ENCODE measurements around the gene HIPK1.

DNA sequence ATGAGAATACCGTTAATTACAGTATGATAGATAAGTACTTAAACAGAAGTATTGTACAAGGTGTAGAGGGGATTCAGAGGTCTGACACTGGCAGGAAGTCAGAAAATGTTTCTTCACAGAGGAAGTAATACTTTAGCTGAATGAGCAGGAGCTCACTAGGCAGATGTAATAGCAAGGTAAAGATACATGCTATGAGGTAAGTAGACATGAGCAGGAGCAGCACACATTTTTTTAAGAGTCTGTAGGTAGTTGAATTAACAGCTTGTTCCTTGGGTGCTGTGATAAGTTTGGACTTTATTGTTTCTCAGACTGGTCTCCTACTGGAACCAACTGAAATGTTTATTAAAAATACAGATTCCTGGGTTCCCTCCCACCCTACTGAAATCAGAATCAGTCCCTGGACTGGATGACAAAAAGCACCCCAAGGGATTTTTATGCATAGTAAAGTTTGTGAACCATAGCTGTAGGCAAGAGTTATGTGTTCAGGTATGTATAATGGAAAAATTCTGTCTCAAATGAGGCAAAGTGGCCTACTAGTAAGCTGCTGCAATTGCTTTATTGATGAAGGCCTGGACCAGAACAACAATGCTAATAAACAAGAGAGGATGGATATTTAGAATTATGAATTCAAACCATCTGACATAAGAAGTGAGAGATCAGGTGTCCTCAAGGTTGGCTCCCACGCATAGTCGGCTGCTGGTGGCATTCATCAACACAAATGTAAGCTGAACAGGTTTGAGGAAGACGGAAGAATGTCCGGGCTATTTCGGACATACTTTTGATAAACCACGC is 25.4 kb upstream of the HIPK1 start:
- TF ChIP-seq, protein P1, sequence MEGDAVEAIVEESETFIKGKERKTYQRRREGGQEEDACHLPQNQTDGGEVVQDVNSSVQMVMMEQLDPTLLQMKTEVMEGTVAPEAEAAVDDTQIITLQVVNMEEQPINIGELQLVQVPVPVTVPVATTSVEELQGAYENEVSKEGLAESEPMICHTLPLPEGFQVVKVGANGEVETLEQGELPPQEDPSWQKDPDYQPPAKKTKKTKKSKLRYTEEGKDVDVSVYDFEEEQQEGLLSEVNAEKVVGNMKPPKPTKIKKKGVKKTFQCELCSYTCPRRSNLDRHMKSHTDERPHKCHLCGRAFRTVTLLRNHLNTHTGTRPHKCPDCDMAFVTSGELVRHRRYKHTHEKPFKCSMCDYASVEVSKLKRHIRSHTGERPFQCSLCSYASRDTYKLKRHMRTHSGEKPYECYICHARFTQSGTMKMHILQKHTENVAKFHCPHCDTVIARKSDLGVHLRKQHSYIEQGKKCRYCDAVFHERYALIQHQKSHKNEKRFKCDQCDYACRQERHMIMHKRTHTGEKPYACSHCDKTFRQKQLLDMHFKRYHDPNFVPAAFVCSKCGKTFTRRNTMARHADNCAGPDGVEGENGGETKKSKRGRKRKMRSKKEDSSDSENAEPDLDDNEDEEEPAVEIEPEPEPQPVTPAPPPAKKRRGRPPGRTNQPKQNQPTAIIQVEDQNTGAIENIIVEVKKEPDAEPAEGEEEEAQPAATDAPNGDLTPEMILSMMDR (IDR thresholded peaks at IDR 0.05; ENCODE audit: insufficient read depth, low read length), result no peak
- peak; percentile 47; the same call in 1 of the 2 replicates for TF ChIP-seq SPI1 (IDR thresholded peaks at IDR 0.05; ENCODE audit: borderline replicate concordance, low read depth)

Measured in HL-60 (cell line).